MM.1S (cell line): ENCODE measurements around the gene RNF114.

ENCODE experiments used
- CTCF ChIP-seq: fragments of 300-600 bp; sonication (generic); IDR thresholded peaks from 2 replicates; pipeline ENCODE4 v1.5.1; 2016; ENCODE audit warnings: antibody characterized with exemption, low read length, mixed read lengths
- EZH2phosphoT487 ChIP-seq: fragments of 300-600 bp; sonication (generic); IDR thresholded peaks from 2 replicates; pipeline ENCODE4 v1.6.1; 2018; ENCODE audit warnings: antibody characterized with exemption, low read length

- TF ChIP-seq CTCF (no peak), EZH2phosphoT487 (no peak)
Measured at GRCh38 chr20:49969234-49969633, 33.0 kb downstream of the RNF114 start.
